Mesothelial cell of epicardium (in vitro differentiated cells): ENCODE data around the gene FAF1. TPM values are rescaled to one million over a fixed set of nuclear protein-coding genes. Genes with fewer than 3 reads are reported as not detected.

Experiments used
- DNase-seq, 2 experiments: peaks; one replicate each; pipeline ENCODE4 v3.0.0; 2021; ENCODE audit warnings: low spot score in 2 of 2; ENCODE audit not compliant: unreplicated experiment in 2 of 2
- H3K27ac Mint-ChIP-seq: 2 replicates; pipeline ENCODE4 v1.8.0; 2021; ENCODE audit warnings: mixed read lengths
- H3K27me3 Mint-ChIP-seq: 2 replicates; pipeline ENCODE4 v1.8.0; 2021; ENCODE audit warnings: low read depth, mixed read lengths
- H3K36me3 Mint-ChIP-seq: 2 replicates; pipeline ENCODE4 v1.8.0; 2021; ENCODE audit warnings: mixed read lengths
- H3K4me1 Mint-ChIP-seq: 2 replicates; pipeline ENCODE4 v1.8.0; 2021; ENCODE audit warnings: mixed read lengths
- H3K4me3 Mint-ChIP-seq: 2 replicates; pipeline ENCODE4 v1.8.0; 2021; ENCODE audit warnings: mild to moderate bottlenecking, moderate library complexity, mixed read lengths
- H3K9me3 Mint-ChIP-seq: 2 replicates; pipeline ENCODE4 v1.8.0; 2021; ENCODE audit warnings: mixed read lengths
- total RNA-seq: library from RNA; stranded (reverse); gene quantifications from 3 replicates; pipeline ENCODE4 v1.2.1, GENCODE V29; 2021
- TF ChIP-seq, protein P1 (sequence below): fragments of 200-600 bp; sonication (generic); IDR thresholded peaks from one replicate; pipeline ENCODE4 v1.5.0; 2021; ENCODE audit warnings: antibody characterized with exemption; ENCODE audit not compliant: unreplicated experiment

The FAF1 gene
- total RNA-seq, 1 donor from 2014 or later: 44.4 TPM

DNA sequence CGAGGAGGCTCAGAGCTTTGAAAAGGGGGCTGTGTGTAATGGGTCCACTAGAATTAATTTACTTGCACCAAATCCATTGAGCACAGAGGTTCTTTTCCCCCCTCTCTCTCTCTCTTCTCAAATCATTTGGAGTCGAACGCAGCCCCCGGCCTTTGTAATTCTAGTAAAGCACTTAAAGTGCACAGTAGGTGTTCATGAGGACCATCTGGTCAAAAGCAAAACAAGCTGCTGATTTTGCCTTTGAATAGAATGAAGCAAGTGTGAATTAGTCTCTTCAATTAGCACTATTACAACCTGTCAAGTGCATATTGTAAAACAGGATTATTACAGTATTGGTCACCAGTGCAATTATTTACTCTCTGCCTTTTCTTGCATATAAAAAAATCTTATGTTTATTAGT, 259.9 kb downstream of the FAF1 start:
- DNase-seq: no peak
- Mint-ChIP-seq H3K4me1 (peaks cover 14% of the 10 kb centered on the region), H3K9me3 (no peaks in the 10 kb centered on the region), H3K27ac (no peak overlapping the region), H3K36me3 (no peaks in the 10 kb centered on the region), H3K4me3 (no peak overlapping the region), H3K27me3 (no peaks in the 10 kb centered on the region)
- TF ChIP-seq, protein P1, sequence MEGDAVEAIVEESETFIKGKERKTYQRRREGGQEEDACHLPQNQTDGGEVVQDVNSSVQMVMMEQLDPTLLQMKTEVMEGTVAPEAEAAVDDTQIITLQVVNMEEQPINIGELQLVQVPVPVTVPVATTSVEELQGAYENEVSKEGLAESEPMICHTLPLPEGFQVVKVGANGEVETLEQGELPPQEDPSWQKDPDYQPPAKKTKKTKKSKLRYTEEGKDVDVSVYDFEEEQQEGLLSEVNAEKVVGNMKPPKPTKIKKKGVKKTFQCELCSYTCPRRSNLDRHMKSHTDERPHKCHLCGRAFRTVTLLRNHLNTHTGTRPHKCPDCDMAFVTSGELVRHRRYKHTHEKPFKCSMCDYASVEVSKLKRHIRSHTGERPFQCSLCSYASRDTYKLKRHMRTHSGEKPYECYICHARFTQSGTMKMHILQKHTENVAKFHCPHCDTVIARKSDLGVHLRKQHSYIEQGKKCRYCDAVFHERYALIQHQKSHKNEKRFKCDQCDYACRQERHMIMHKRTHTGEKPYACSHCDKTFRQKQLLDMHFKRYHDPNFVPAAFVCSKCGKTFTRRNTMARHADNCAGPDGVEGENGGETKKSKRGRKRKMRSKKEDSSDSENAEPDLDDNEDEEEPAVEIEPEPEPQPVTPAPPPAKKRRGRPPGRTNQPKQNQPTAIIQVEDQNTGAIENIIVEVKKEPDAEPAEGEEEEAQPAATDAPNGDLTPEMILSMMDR: no peak

DNA sequence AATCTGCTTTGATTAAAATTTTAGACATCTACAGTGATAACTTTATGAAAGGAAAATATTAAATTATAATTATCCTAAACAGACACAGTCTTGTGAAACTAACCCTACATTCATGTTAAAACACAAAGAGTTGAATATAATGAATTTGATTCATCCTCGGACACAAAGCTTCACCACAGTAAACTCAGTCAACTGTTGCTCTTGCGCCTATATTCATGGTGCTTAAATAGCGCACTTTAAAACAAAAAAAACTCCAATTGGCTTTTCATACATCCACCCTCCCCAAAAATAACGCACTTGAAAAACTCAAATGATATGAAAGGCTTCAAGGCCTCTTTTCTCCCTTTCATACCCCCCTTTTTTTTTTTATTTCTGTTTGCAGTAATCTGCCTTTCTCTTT, 260.3 kb downstream of the FAF1 start:
- TF ChIP-seq, protein P1: no peak
- Mint-ChIP-seq H3K4me1 (peaks cover 14% of the 10 kb centered on the region), H3K27me3 (no peaks in the 10 kb centered on the region), H3K4me3 (no peak overlapping the region), H3K9me3 (no peaks in the 10 kb centered on the region), H3K36me3 (no peaks in the 10 kb centered on the region), H3K27ac (no peak overlapping the region)
- DNase-seq: no peak

DNA sequence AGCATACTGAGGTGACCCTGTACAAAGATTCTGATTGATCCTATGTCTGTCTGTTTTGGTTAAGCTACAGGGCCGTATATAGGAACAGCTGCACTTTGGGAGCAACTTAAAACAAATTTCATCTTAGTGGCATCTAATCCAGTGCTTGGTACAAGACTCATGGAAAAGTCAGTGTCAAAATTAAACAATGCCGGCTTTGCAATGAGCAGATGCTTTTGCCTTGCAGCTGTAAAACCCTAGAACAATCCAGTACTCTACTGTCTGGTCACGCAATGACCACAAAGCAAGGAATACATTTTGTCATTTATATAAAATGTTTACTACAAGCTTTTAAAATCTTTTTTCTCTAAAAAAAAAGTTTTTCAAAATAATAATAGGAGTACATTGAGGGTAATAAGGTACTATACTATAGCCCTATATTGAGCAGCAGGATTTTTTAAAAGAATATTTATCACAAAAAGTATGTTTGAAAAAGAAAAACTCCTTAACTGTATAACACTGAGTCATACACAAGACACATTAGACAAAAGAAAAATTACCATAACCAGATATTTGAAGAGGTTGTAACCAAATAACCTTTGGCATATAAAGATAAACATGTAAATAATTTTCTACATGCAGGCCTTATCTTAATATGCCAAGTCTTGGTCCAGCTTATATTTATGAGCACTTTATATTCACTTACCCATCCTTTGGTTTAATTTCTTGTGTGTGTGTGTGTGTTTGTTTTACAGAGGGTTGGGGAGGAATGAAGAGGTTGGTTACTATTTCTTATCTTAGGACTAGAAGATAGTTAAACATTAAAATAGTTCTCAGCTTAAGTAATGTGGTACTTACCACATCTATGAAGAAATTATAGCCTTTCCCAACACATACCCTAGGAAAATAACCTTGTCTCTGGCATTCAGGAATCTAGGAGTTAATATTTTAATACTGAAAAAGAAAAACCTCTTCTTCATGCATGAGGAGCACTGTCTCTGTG, 262.3 kb downstream of the FAF1 start:
- Mint-ChIP-seq H3K27ac (no peak overlapping the region), H3K27me3 (no peaks in the 10 kb centered on the region), H3K4me3 (no peak overlapping the region), H3K36me3 (no peaks in the 10 kb centered on the region), H3K4me1 (peaks cover 12% of the 10 kb centered on the region), H3K9me3 (no peaks in the 10 kb centered on the region)
- TF ChIP-seq, protein P1: no peak
- no peak for DNase-seq

DNA sequence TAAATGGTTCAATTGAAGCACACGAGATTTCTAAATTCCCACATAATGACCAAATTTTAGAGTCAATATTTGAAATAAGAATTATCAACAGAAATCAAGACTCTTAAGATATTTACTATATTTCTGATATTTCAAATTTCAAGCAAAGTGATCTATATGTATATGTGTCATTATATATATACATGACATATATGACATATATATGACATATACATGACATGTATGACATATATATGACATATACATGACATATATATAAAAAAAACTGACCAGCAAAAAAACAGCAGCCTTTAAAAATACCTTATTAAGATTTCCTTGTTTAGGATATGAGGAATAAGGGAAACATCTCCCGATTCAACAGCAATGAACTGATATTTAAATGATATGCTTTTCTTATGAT, 266.2 kb downstream of the FAF1 start:
- H3K9me3 Mint-ChIP-seq: peaks cover 8% of the 10 kb centered on the region
- no peaks in the 10 kb centered on the region for H3K4me1 Mint-ChIP-seq
- no peaks in the 10 kb centered on the region for H3K27me3 Mint-ChIP-seq
- DNase-seq: no peak
- H3K36me3 Mint-ChIP-seq: peaks cover 21% of the 10 kb centered on the region
- TF ChIP-seq, protein P1: no peak
- no peak overlapping the region for H3K27ac Mint-ChIP-seq
- H3K4me3 Mint-ChIP-seq: no peak overlapping the region

DNA sequence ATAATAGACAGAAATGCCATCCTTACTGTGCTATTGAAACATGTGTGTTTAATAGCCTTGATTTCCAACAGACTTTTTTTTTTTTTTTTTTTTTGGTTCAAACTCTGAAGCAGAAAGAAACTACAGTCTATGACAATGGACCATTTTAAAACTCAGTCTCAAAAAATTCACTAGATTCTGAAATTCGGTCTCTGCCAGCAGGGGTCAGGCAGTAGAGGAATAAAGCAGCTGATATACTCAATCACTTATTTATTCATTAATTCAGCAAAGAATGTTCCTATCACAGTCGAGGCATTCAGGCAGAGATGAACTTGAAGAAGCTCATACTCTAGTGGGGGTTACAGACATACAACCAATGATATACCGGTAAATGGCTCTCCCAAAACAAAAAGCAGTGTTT, 275.9 kb downstream of the FAF1 start:
- TF ChIP-seq, protein P1: no peak
- no peak for DNase-seq
- Mint-ChIP-seq H3K36me3 (peaks cover 4% of the 10 kb centered on the region), H3K27ac (no peak overlapping the region), H3K4me1 (no peaks in the 10 kb centered on the region), H3K4me3 (no peak overlapping the region), H3K27me3 (no peaks in the 10 kb centered on the region), H3K9me3 (no peaks in the 10 kb centered on the region)
